ENCODE measurements around the gene OR52B2.

DNA sequence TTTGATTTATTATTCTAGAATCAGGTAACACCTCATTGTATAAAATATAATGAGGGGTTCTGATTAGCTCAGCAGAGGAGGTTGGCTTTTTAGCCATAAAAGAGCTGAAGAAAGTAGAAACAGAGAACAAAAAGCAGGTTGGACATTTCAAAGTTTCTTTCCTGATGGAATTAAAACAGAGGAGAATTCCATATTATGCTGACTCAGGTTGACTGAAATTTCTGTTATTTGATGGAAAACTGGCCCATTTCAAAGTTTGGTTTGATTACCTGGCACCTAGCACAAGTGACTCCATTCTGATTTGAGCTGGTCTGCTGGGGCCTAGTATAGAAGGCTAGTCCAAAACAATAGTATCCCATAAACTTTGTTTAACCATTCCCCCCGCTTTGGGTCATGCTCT, 37.7 kb downstream of the OR52B2 start:
- TF ChIP-seq, protein P1, sequence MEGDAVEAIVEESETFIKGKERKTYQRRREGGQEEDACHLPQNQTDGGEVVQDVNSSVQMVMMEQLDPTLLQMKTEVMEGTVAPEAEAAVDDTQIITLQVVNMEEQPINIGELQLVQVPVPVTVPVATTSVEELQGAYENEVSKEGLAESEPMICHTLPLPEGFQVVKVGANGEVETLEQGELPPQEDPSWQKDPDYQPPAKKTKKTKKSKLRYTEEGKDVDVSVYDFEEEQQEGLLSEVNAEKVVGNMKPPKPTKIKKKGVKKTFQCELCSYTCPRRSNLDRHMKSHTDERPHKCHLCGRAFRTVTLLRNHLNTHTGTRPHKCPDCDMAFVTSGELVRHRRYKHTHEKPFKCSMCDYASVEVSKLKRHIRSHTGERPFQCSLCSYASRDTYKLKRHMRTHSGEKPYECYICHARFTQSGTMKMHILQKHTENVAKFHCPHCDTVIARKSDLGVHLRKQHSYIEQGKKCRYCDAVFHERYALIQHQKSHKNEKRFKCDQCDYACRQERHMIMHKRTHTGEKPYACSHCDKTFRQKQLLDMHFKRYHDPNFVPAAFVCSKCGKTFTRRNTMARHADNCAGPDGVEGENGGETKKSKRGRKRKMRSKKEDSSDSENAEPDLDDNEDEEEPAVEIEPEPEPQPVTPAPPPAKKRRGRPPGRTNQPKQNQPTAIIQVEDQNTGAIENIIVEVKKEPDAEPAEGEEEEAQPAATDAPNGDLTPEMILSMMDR (IDR thresholded peaks at IDR 0.05; ENCODE audit: low read depth, low read length, poor library complexity, severe bottlenecking): no peak
- no peak for TF ChIP-seq EZH2phosphoT487 (IDR thresholded peaks at IDR 0.05; ENCODE audit: borderline replicate concordance, low read length)
